Activated B cell treated with CpG ODN at 0.5 μM for 24 hours (primary cell): Measurements from ENCODE around the gene KIAA0232. TPM values are rescaled to one million over a fixed set of nuclear protein-coding genes. Genes with fewer than 3 reads are reported as not detected.

ENCODE experiments used
- ATAC-seq: fragments of 200-7000 bp; cut with Tn5 transposase; one replicate; pipeline ENCODE4 v1.10.0; 2021; ENCODE audit warnings: low read depth, mild to moderate bottlenecking, moderate library complexity
- CTCF ChIA-PET: fragments of 350-600 bp; sonication (Branson Sonifier 250); formaldehyde crosslinking; loops from one replicate; lab custom pipeline; 2021; ENCODE audit warnings: antibody characterized with exemption; lab: Charles Lee
- POLR2A ChIA-PET: fragments of 350-600 bp; sonication (Branson Sonifier 250); formaldehyde crosslinking; loops from one replicate; lab custom pipeline; 2021; ENCODE audit warnings: antibody characterized with exemption; lab: Charles Lee
- DNase-seq: peaks from one replicate; pipeline ENCODE4 v3.0.0; 2022
- H3K27ac Mint-ChIP-seq: one replicate; pipeline ENCODE4 v1.8.0; 2020; ENCODE audit warnings: mixed read lengths
- H3K27me3 Mint-ChIP-seq: one replicate; pipeline ENCODE4 v1.8.0; 2021; ENCODE audit warnings: mixed read lengths
- H3K36me3 Mint-ChIP-seq: one replicate; pipeline ENCODE4 v1.8.0; 2021; ENCODE audit warnings: low read depth, mixed read lengths
- H3K4me1 Mint-ChIP-seq: one replicate; pipeline ENCODE4 v1.8.0; 2021; ENCODE audit warnings: mixed read lengths
- H3K4me3 Mint-ChIP-seq: one replicate; pipeline ENCODE4 v1.8.0; 2020; ENCODE audit warnings: mild to moderate bottlenecking, mixed read lengths
- H3K9me3 Mint-ChIP-seq: one replicate; pipeline ENCODE4 v1.8.0; 2020; ENCODE audit warnings: mixed read lengths
- CTCF ChIP-seq: fragments of 200-600 bp; IDR thresholded peaks from one replicate; pipeline ENCODE4 v1.8.0; 2022; ENCODE audit warnings: antibody characterized with exemption, mild to moderate bottlenecking
- intact Hi-C: fragments of 100-400 bp; cut with micrococcal nuclease; formaldehyde crosslinking; loops from one replicate; pipeline ENCODE4 v1.15.1; 2024
- total RNA-seq: library from RNA; stranded (reverse); gene quantifications from 2 replicates; pipeline ENCODE4 v1.2.3, GENCODE V29; 2022

Gene KIAA0232
- total RNA-seq, 1 donor from 2014 or later = 15.5 TPM

DNA sequence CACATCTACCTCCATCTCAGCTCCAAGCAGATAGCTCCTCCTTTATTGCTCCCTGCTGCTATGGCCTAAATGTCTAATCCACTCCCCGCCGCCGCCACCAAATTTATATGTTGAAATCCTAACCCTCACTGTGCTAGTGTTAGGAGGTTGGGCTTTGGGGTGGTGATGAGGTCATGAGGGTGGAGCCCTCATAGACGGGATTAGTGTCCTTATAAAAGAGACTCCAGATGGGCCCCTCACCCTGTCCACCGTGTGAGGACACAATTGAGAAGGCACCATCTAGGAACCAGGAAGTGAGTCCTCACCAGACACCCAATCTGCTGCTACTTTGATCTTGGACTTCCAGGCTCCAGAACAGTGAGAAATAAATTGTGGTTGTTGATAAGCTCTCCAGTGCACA, 113.5 kb downstream of the KIAA0232 start:
- CTCF ChIA-PET = no interaction called here
- Mint-ChIP-seq H3K4me1 (peaks cover 11% of the 10 kb centered on the region), H3K9me3 (no peaks in the 10 kb centered on the region), H3K27ac (no peak overlapping the region), H3K36me3 (no peaks in the 10 kb centered on the region), H3K4me3 (no peak overlapping the region), H3K27me3 (no peaks in the 10 kb centered on the region)
- POLR2A ChIA-PET = no interaction called here
- ATAC-seq (no peak), DNase-seq (no peak)
- TF ChIP-seq CTCF = no peak
- intact Hi-C loops = no loop called here

- intact Hi-C loops = no loop called here
- peaks cover 4% of the 10 kb centered on the region for H3K4me1 Mint-ChIP-seq
- ChIA-PET POLR2A (interaction anchor here (0.6 to 0.7 kb wide), 4 partner anchors 51 to 204 kb away, joined by 3 to 8 read pairs (median 4); no protein-coding TSS in a partner anchor), CTCF (no interaction called here)
- DNase-seq (no peak), ATAC-seq (no peak)
- H3K27ac Mint-ChIP-seq = no peak overlapping the region
- no peak for TF ChIP-seq CTCF
- H3K36me3 Mint-ChIP-seq = no peaks in the 10 kb centered on the region
- no peaks in the 10 kb centered on the region for H3K9me3 Mint-ChIP-seq
- H3K27me3 Mint-ChIP-seq = no peaks in the 10 kb centered on the region
- no peak overlapping the region for H3K4me3 Mint-ChIP-seq
Observed at GRCh38 chr4:6898763-6899162, 116.2 kb downstream of the KIAA0232 start.

- Mint-ChIP-seq H3K27me3 (no peaks in the 10 kb centered on the region), H3K4me3 (no peak overlapping the region), H3K36me3 (no peaks in the 10 kb centered on the region), H3K9me3 (no peaks in the 10 kb centered on the region), H3K4me1 (peaks cover 4% of the 10 kb centered on the region), H3K27ac (no peak overlapping the region)
- ChIA-PET CTCF (no interaction called here), POLR2A (interaction anchor here (1.2 kb wide), 1 partner anchor 9 kb away, joined by 4 read pairs; the partner anchor contains the start of gene TBC1D14)
- DNase-seq = no peak
- ATAC-seq = no peak
- TF ChIP-seq CTCF = no peak
- intact Hi-C loops = no loop called here
Observed at GRCh38 chr4:6900181-6900812, 117.8 kb downstream of the KIAA0232 start.

DNA sequence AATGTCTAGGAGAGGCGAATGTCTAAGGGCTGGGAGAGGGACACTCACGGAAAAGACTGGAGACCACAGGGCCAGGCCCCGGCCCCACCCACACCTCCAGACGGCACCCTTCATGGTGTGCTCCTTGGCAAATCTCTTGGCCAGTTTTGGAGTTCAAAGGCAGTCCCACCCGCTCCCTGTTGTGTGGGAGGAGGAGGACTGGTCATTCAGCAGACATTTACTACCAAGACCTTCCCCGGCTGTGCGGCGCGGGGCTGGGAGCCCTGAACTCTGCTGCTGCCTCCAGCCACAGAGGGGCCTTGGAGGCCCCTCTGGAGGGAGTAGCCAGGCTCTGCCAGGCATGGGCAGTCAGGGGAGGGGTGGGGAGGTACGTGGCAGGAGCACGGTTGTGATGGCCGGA, 118.4 kb downstream of the KIAA0232 start:
- H3K27ac Mint-ChIP-seq = no peak overlapping the region
- intact Hi-C loops = no loop called here

More for the DNA sequence above, 118.4 kb downstream of the KIAA0232 start:
- no peaks in the 10 kb centered on the region for H3K9me3 Mint-ChIP-seq
- DNase-seq (no peak), ATAC-seq (no peak)
- ChIA-PET CTCF (no interaction called here), POLR2A (no interaction called here)
- H3K4me1 Mint-ChIP-seq = peaks cover 4% of the 10 kb centered on the region
- TF ChIP-seq CTCF = no peak
- no peaks in the 10 kb centered on the region for H3K27me3 Mint-ChIP-seq
- H3K36me3 Mint-ChIP-seq = no peaks in the 10 kb centered on the region
- H3K4me3 Mint-ChIP-seq = no peak overlapping the region
